Esophagus muscularis mucosa (tissue), 4 donors: ENCODE data around the gene PTPRD. TPM values are rescaled to one million over a fixed set of nuclear protein-coding genes. Genes with fewer than 3 reads are reported as not detected.

Experiments used
- DNase-seq: peaks from one replicate; pipeline ENCODE4 v3.0.0-alpha.2; 2017; ENCODE audit errors: extremely low spot score
- H3K27ac ChIP-seq, 4 donors: fragments of 200-600 bp; sonication (generic); replicated peaks in 1 of 4; 1 replicate in 3 of 4; 2 replicates in 1 of 4; pipeline ENCODE4 v1.5.1; 2016 to 2019; ENCODE audit warnings: mild to moderate bottlenecking in 1 of 4
- H3K27me3 ChIP-seq, 4 donors: fragments of 200-600 bp; sonication (generic); one replicate each; pipeline versions ENCODE4 v1.5.1 to v1.6.0; 2016 to 2019
- H3K36me3 ChIP-seq, 4 donors: fragments of 200-600 bp; sonication (generic); one replicate each; pipeline ENCODE4 v1.5.1; 2016 to 2019
- H3K4me1 ChIP-seq, 4 donors: fragments of 200-600 bp; sonication (generic); one replicate each; pipeline ENCODE4 v1.5.1; 2016 to 2019
- H3K4me3 ChIP-seq, 4 donors: fragments of 200-600 bp; sonication (generic); 1 replicate in 2 of 4; 2 replicates in 2 of 4; pipeline ENCODE4 v1.5.1; 2016 to 2019; ENCODE audit warnings: mild to moderate bottlenecking in 4 of 4, moderate library complexity in 1 of 4
- H3K9me3 ChIP-seq, 4 donors: fragments of 200-600 bp; sonication (generic); 1 replicate in 3 of 4; 2 replicates in 1 of 4; pipeline ENCODE4 v1.5.1; 2016 to 2019
- CTCF ChIP-seq, 3 experiments: fragments of 200-600 bp in 2 of 3; fragments of 450-650 bp in 1 of 3; sonication (generic) in 2 of 3; IDR thresholded peaks; one replicate each; pipeline ENCODE4 v1.5.1; 2017 to 2019; ENCODE audit warnings: antibody characterized with exemption in 3 of 3, mild to moderate bottlenecking in 2 of 3, moderate library complexity in 1 of 3
- EP300 ChIP-seq: sonication (generic); formaldehyde crosslinking; IDR thresholded peaks from one replicate; pipeline ENCODE4 v1.6.1; 2017; ENCODE audit warnings: antibody characterized with exemption
- POLR2A ChIP-seq: fragments of 450-650 bp; IDR thresholded peaks from one replicate; pipeline ENCODE4 v1.6.1; 2017; ENCODE audit warnings: antibody characterized with exemption, moderate library complexity, mild to moderate bottlenecking, low read depth
- POLR2AphosphoS5 ChIP-seq, 2 donors: sonication (generic); formaldehyde crosslinking; IDR thresholded peaks; one replicate each; pipeline ENCODE4 v1.6.1; 2017; ENCODE audit warnings: antibody characterized with exemption in 2 of 2
- WGBS: methylation state at CpG from one replicate; pipeline ENCODE4 v1.1.5; 2018; 5-methylcytosine and 5-hydroxymethylcytosine counted together
- intact Hi-C: fragments of 100-400 bp; cut with DNase I; formaldehyde crosslinking; loops from one replicate; pipeline ENCODE4 v1.15.1; 2023
- total RNA-seq, 4 donors: library from RNA; depleted of rRNA; stranded (reverse); fragments of >200 nt; gene quantifications; one replicate each; pipeline versions ENCODE4 v1.1.0 to v1.2.1, GENCODE V29; 2016

PTPRD gene
- total RNA-seq, 4 donors from 2014 or later, result 4.1 to 6.6 (median 5.0) TPM

GRCh38 chr9:8842402-8843193 lies 1770.2 kb downstream of the PTPRD start:
- Histone ChIP-seq H3K27me3 (no peaks in the 10 kb centered on the region), H3K27ac (no peak overlapping the region), H3K4me3 (no peak overlapping the region), H3K9me3 (no peaks in the 10 kb centered on the region), H3K4me1 (no peaks in the 10 kb centered on the region), H3K36me3 (no peaks in the 10 kb centered on the region)
- no peak for DNase-seq
- intact Hi-C loops, result no loop called here
- 94% methylated on average over 5 of the region's 5 CpGs for WGBS
- TF ChIP-seq CTCF (IDR thresholded peaks at IDR 0.05) (no peak), POLR2A (no peak), EP300 (no peak), POLR2AphosphoS5 (IDR thresholded peaks at IDR 0.05) (no peak)

GRCh38 chr9:8838136-8838535 lies 1774.7 kb downstream of the PTPRD start:
- H3K4me3 ChIP-seq, result no peak overlapping the region
- WGBS, result 92% methylated on average over 3 of the region's 3 CpGs
- DNase-seq, result no peak

GRCh38 chr9:8835291-8835690 lies 1777.5 kb downstream of the PTPRD start:
- DNase-seq, result no peak
- Histone ChIP-seq H3K27me3 (no peaks in the 10 kb centered on the region), H3K4me3 (no peak overlapping the region), H3K27ac (no peak overlapping the region), H3K9me3 (no peaks in the 10 kb centered on the region), H3K4me1 (no peaks in the 10 kb centered on the region), H3K36me3 (no peaks in the 10 kb centered on the region)
- TF ChIP-seq POLR2A (no peak), POLR2AphosphoS5 (IDR thresholded peaks at IDR 0.05) (no peak), EP300 (no peak), CTCF (IDR thresholded peaks at IDR 0.05) (no peak)
- WGBS, result 97% methylated on average over 3 of the region's 3 CpGs
- intact Hi-C loops, result no loop called here

More at GRCh38 chr9:8838136-8838535, 1774.7 kb downstream of the PTPRD start:
- Histone ChIP-seq H3K4me1 (no peaks in the 10 kb centered on the region), H3K27me3 (no peaks in the 10 kb centered on the region), H3K27ac (no peak overlapping the region), H3K36me3 (no peaks in the 10 kb centered on the region), H3K9me3 (no peaks in the 10 kb centered on the region)
- intact Hi-C loops, result no loop called here
- TF ChIP-seq POLR2A (no peak), POLR2AphosphoS5 (IDR thresholded peaks at IDR 0.05) (no peak), EP300 (no peak), CTCF (IDR thresholded peaks at IDR 0.05) (no peak)

- TF ChIP-seq CTCF (IDR thresholded peaks at IDR 0.05), result no peak
- no peak for TF ChIP-seq POLR2AphosphoS5 (IDR thresholded peaks at IDR 0.05)
- no peak for TF ChIP-seq EP300
- no peak for TF ChIP-seq POLR2A
- no peaks in the 10 kb centered on the region for H3K4me1 ChIP-seq
- H3K4me3 ChIP-seq, result no peak overlapping the region
- H3K27me3 ChIP-seq, result no peaks in the 10 kb centered on the region
- no peaks in the 10 kb centered on the region for H3K9me3 ChIP-seq
- intact Hi-C loops, result no loop called here
- no peak overlapping the region for H3K27ac ChIP-seq
- no peak for DNase-seq
- WGBS, result 80% methylated on average over 1 of the region's 1 CpG
- no peaks in the 10 kb centered on the region for H3K36me3 ChIP-seq
These were observed 1779.8 kb downstream of the PTPRD start for GRCh38 chr9:8832955-8833354.

- 93% methylated on average over 1 of the region's 1 CpG for WGBS
These were observed 1780.4 kb downstream of the PTPRD start for GRCh38 chr9:8832386-8832785.

More at GRCh38 chr9:8832386-8832785, 1780.4 kb downstream of the PTPRD start:
- H3K36me3 ChIP-seq, result no peaks in the 10 kb centered on the region
- H3K27ac ChIP-seq, result no peak overlapping the region
- no peaks in the 10 kb centered on the region for H3K9me3 ChIP-seq
- H3K4me1 ChIP-seq, result no peaks in the 10 kb centered on the region
- H3K27me3 ChIP-seq, result no peaks in the 10 kb centered on the region
- intact Hi-C loops, result no loop called here
- TF ChIP-seq POLR2A, result no peak
- no peak for TF ChIP-seq POLR2AphosphoS5 (IDR thresholded peaks at IDR 0.05)
- no peak for TF ChIP-seq CTCF (IDR thresholded peaks at IDR 0.05)
- TF ChIP-seq EP300, result no peak
- H3K4me3 ChIP-seq, result no peak overlapping the region
- no peak for DNase-seq
